Lung (tissue), 12 donors: Measurements from ENCODE around the gene PFN1. TPM values are rescaled to one million over a fixed set of nuclear protein-coding genes. Genes with fewer than 3 reads are reported as not detected.

Experiments
- ATAC-seq: fragments of 200-7000 bp; cut with Tn5 transposase; one replicate; pipeline ENCODE4 v1.9.1; 2020; ENCODE audit warnings: moderate number of reproducible peaks; ENCODE audit not compliant: insufficient read depth, low FRiP score
- DNase-seq, 3 donors: peaks; one replicate each; pipeline ENCODE4 v3.0.0-alpha.2; 2013 to 2017
- H3K27ac ChIP-seq, 2 donors: one replicate each; pipeline ENCODE4 v1.5.1; 2013; ENCODE audit warnings: mild to moderate bottlenecking in 2 of 2, moderate library complexity in 2 of 2, control low read depth in 1 of 2, inconsistent platforms in 1 of 2, low read depth in 1 of 2, low read length in 1 of 2
- H3K27me3 ChIP-seq, 3 donors: one replicate each; pipeline ENCODE4 v1.5.1; 2013; ENCODE audit warnings: low read length in 2 of 3; ENCODE audit not compliant: control insufficient read depth in 3 of 3, insufficient read depth in 3 of 3
- H3K36me3 ChIP-seq, 4 donors: one replicate each; pipeline ENCODE4 v1.5.1; 2013; ENCODE audit warnings: low read length in 4 of 4, mild to moderate bottlenecking in 1 of 4, moderate library complexity in 1 of 4; ENCODE audit not compliant: control insufficient read depth in 4 of 4, insufficient read depth in 4 of 4
- H3K4me1 ChIP-seq, 5 donors: one replicate each; pipeline ENCODE4 v1.5.1; 2013; ENCODE audit warnings: low read length in 5 of 5, mild to moderate bottlenecking in 2 of 5, moderate library complexity in 1 of 5; ENCODE audit not compliant: control insufficient read depth in 5 of 5, insufficient read depth in 5 of 5
- H3K4me3 ChIP-seq: one replicate; pipeline ENCODE4 v1.5.1; 2013; ENCODE audit warnings: mild to moderate bottlenecking, control low read depth, moderate library complexity
- H3K9ac ChIP-seq, 2 donors: one replicate each; pipeline ENCODE4 v1.5.1; 2013; ENCODE audit warnings: low read length in 2 of 2, control low read depth in 1 of 2; ENCODE audit not compliant: insufficient read depth in 1 of 2
- H3K9me3 ChIP-seq, 4 donors: one replicate each; pipeline ENCODE4 v1.5.1; 2013; ENCODE audit warnings: low read length in 3 of 4, mild to moderate bottlenecking in 1 of 4, moderate library complexity in 1 of 4; ENCODE audit not compliant: control insufficient read depth in 4 of 4, insufficient read depth in 3 of 4
- WGBS, 2 donors: extraction: QIAGEN DNeasy Blood & Tissue Kit; methylation state at CpG; one replicate each; pipeline ENCODE4 v1.1.7; 2013; 5-methylcytosine and 5-hydroxymethylcytosine counted together
- polyA plus RNA-seq, 2 donors: library from polyadenylated mRNA; stranded (reverse); fragments of 200-250 nt; gene quantifications; one replicate each; pipeline ENCODE4 v1.2.1, GENCODE V29; 2013
- total RNA-seq, 2 donors: library from RNA; depleted of rRNA in 1 of 2; stranded (reverse); fragments of >200 nt in 1 of 2; gene quantifications; one replicate each; pipeline ENCODE4 v1.2.1, GENCODE V29; 2014 to 2021
- TF ChIP-seq, protein P1 (sequence below): IDR thresholded peaks from 2 replicates; pipeline ENCODE4 v1.5.1; 2012; ENCODE audit warnings: mild to moderate bottlenecking; ENCODE audit errors: control extremely low read depth, extremely low read depth
- donor health status: control.
- donor health status: control.
- donor health status: Bipolar disorder and iron deficiency.
- donor health status: healthy.
- donor health status: DM: yes; HTN: yes; CAD: no.

Gene PFN1
- total and polyA plus RNA-seq, 4 donors: 461 to 2,264 (median 749) TPM

DNA sequence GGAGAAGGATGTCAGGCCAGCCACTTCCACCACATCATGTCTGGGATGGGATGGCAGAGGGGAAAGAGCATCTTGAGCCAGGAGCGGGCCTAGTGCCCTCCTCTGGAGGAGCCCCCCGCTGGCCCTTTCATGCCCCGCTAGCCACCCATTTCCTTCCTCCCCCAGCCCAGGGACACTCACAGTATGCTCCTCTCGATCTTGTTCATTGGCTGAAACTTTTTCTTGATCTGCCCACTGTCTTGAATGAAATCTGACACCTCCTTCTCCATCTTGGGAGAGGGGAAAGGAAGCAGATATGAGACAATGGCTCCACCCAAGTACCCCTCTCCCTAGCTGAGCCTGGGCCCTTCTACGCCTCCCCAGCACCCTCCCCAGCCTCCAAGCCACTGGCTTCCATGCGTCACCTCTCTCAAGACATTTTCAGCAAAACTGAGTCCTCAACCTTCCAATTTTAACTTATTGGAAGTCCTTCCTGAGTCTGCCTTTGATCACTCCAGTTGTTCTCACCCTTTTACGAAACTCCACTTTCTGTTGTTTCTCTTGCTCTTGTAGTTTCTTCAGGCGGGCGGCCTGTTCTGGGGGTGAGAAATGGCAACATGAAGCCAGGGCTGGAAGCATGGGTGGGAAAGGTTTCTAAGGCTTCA is 12.1 kb upstream of the PFN1 start:
- no peak overlapping the region for H3K27ac ChIP-seq
- ATAC-seq (no peak), DNase-seq (no peak)
- WGBS, 2 donors: 89 to 91% methylated on average over 9 of the region's 9 CpGs
- H3K27me3 ChIP-seq: no peaks in the 10 kb centered on the region
- peaks cover 3 to 19% (median 15%) of the 10 kb centered on the region in 4 donors for H3K36me3 ChIP-seq
- H3K9me3 ChIP-seq: no peaks in the 10 kb centered on the region
- H3K4me3 ChIP-seq: no peak overlapping the region
- TF ChIP-seq, protein P1, sequence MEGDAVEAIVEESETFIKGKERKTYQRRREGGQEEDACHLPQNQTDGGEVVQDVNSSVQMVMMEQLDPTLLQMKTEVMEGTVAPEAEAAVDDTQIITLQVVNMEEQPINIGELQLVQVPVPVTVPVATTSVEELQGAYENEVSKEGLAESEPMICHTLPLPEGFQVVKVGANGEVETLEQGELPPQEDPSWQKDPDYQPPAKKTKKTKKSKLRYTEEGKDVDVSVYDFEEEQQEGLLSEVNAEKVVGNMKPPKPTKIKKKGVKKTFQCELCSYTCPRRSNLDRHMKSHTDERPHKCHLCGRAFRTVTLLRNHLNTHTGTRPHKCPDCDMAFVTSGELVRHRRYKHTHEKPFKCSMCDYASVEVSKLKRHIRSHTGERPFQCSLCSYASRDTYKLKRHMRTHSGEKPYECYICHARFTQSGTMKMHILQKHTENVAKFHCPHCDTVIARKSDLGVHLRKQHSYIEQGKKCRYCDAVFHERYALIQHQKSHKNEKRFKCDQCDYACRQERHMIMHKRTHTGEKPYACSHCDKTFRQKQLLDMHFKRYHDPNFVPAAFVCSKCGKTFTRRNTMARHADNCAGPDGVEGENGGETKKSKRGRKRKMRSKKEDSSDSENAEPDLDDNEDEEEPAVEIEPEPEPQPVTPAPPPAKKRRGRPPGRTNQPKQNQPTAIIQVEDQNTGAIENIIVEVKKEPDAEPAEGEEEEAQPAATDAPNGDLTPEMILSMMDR: no peak
- no peak overlapping the region for H3K9ac ChIP-seq
- H3K4me1 ChIP-seq: peaks cover 0 to under 1% (median 0%) of the 10 kb centered on the region in 5 donors

DNA sequence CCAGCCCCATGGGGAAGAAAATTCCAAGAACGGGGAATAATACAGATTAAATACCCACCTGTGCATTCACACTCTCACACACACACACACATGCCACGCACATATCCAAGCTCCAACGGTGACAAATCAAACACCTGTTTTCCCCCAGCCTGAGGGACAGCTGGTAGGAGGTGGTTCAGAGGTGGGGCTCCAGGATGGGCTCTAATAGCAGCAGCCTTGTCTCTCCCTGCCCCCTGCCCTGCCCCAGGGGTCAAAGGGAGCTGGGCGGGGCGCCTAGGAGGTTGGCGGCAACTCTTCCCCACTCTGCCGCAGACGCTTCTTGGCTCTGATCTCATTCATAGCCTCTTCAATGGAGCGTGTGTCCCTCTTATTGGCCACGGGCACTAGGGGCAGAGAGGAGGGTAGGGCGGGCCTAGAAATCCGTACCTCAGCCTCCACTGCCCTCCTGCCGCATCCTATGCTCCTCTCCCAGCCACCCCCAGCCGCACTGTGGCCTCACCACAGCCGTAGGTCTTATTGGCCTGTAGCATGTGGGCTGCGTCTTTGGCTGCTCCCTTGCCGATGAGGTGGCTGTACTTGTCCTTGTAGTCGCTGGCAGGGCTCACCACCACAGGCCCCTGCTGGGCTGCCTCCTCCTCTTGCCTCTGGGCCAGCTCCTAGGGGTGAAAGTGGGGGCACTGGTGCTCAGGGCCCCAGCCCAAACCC is 11.1 kb upstream of the PFN1 start:
- TF ChIP-seq, protein P1: no peak

DNA sequence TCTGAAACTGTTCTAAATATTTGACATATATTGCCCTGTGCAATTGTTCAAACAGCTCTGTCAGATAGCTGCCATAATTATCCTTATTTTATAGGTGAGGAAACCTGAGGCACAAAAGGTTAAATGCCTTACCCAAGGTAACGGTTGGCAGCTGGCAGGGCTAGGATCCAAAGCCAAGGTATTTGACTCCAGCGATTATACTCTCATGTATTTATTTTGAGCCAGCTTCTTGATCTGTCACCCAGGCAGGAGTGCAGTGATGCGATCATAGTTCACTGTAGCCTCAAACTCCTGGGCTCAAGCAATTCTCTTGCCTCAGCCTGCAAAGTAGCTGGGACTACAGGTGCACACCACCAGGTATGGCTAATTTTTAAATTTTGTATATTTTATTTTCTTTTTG is 9.8 kb upstream of the PFN1 start:
- WGBS, 2 donors: 85 to 91% methylated on average over 3 of the region's 3 CpGs

More for the DNA sequence above, 11.1 kb upstream of the PFN1 start:
- Histone ChIP-seq H3K9me3 (no peaks in the 10 kb centered on the region), H3K4me3 (no peak overlapping the region), H3K36me3 (peaks cover 3 to 19% (median 11%) of the 10 kb centered on the region in 4 donors), H3K27me3 (no peaks in the 10 kb centered on the region), H3K4me1 (no peaks in the 10 kb centered on the region), H3K9ac (no peak overlapping the region), H3K27ac (no peak overlapping the region)
- no peak for ATAC-seq
- 93% methylated on average over 17 to 18 of the region's 18 CpGs for WGBS, 2 donors
- no peak for DNase-seq

More for the DNA sequence above, 9.8 kb upstream of the PFN1 start:
- Histone ChIP-seq H3K9me3 (no peaks in the 10 kb centered on the region), H3K4me1 (peaks cover 0 to 3% (median 0%) of the 10 kb centered on the region in 5 donors), H3K36me3 (peaks cover 3 to 19% (median 11%) of the 10 kb centered on the region in 4 donors), H3K9ac (no peak overlapping the region), H3K27me3 (no peaks in the 10 kb centered on the region), H3K4me3 (no peak overlapping the region), H3K27ac (no peak overlapping the region)
- ATAC-seq: no peak
- no peak for DNase-seq
- TF ChIP-seq, protein P1: no peak
